AG04450 (cell line): Measurements from ENCODE around the gene PRSS27. TPM values are rescaled to one million over a fixed set of nuclear protein-coding genes. Genes with fewer than 3 reads are reported as not detected.
A peak's percentile ranks its signal among the peaks of the same experiment; 100 is the strongest.
"Not testable (repeated sequence)": the region's sequence is repeated elsewhere in the genome, so short reads cannot be mapped to it uniquely, and the experiment has no call there.

Experiments used
- CTCF ChIA-PET: fragments of 300-600, 350-600 bp; formaldehyde crosslinking; extraction: SDS; loops from one replicate; lab custom pipeline; 2022; ENCODE audit warnings: antibody characterized with exemption, inconsistent platforms; lab: Charles Lee
- POLR2A ChIA-PET: fragments of 350-600 bp; formaldehyde crosslinking; extraction: SDS; loops from one replicate; lab custom pipeline; 2021; ENCODE audit warnings: antibody characterized with exemption, inconsistent platforms; lab: Yijun Ruan, JAX
- DNase-seq: peaks from one replicate; pipeline ENCODE4 v3.0.0-alpha.2; 2011; ENCODE audit warnings: low read depth, low spot score
- H3K27ac ChIP-seq: one replicate; pipeline ENCODE4 v1.5.1; 2012; ENCODE audit warnings: low read depth, low read length, control low read depth
- H3K27me3 ChIP-seq: one replicate; pipeline ENCODE4 v1.6.0; 2012; ENCODE audit warnings: low read length; ENCODE audit not compliant: control insufficient read depth, insufficient read depth
- H3K4me3 ChIP-seq: 2 replicates; pipeline ENCODE4 v1.5.1; 2011; ENCODE audit warnings: mild to moderate bottlenecking, low read depth, low read length, control low read depth
- H3K9me3 ChIP-seq: 2 replicates; pipeline ENCODE4 v1.5.1; 2012; ENCODE audit warnings: low read length; ENCODE audit not compliant: control insufficient read depth, insufficient read depth
- CTCF ChIP-seq: IDR thresholded peaks from 2 replicates; pipeline ENCODE4 v1.5.1; 2011; ENCODE audit warnings: low read depth, low read length, control low read depth, inconsistent platforms
- polyA plus RNA-seq: library from polyadenylated mRNA; depleted of rRNA; stranded (reverse); fragments of >200 nt; gene quantifications from 2 replicates; pipeline ENCODE4 v1.2.3, GENCODE V29; 2011

PRSS27 gene
- polyA plus RNA-seq, 1 experiment = 0.32 TPM

- POLR2A ChIA-PET = no interaction called here
- Histone ChIP-seq H3K27ac (no peak overlapping the region), H3K27me3 (peaks cover 4% of the 10 kb centered on the region), H3K9me3 (no peaks in the 10 kb centered on the region; the same call in 1 of the 2 replicates), H3K4me3 (no peak overlapping the region)
- no peak for DNase-seq
- CTCF ChIA-PET = no interaction called here
- no peak for TF ChIP-seq CTCF
Measured at GRCh38 chr16:2724816-2725348, 4.9 kb upstream of the PRSS27 start.

- Histone ChIP-seq H3K27me3 (peaks cover 4% of the 10 kb centered on the region), H3K27ac (no peak overlapping the region), H3K9me3 (no peaks in the 10 kb centered on the region; the same call in 1 of the 2 replicates), H3K4me3 (no peak overlapping the region)
- no peak for TF ChIP-seq CTCF
- CTCF ChIA-PET = no interaction called here
- no peak for DNase-seq
- POLR2A ChIA-PET = no interaction called here
Measured at GRCh38 chr16:2724088-2724676, 4.2 kb upstream of the PRSS27 start.

GRCh38 chr16:2721634-2722173 is 1.7 kb upstream of the PRSS27 start:
- H3K27ac ChIP-seq, H3K9me3 ChIP-seq, POLR2A ChIA-PET, CTCF ChIA-PET, DNase-seq, H3K27me3 ChIP-seq: not testable (repeated sequence)
- H3K4me3 ChIP-seq = peak overlapping the region; percentile 61

GRCh38 chr16:2720719-2721633 is 952 bp upstream of the PRSS27 start:
- Histone ChIP-seq H3K27me3 (peaks cover 4% of the 10 kb centered on the region), H3K4me3 (peak overlapping the region; percentile 61), H3K9me3 (no peaks in the 10 kb centered on the region; the same call in 1 of the 2 replicates), H3K27ac (no peak overlapping the region)
- CTCF ChIA-PET = no interaction called here
- peak; percentile 44 for TF ChIP-seq CTCF
- POLR2A ChIA-PET = no interaction called here
- peak; percentile 42 for DNase-seq

- POLR2A ChIA-PET = no interaction called here
- H3K4me3 ChIP-seq = no peak overlapping the region
- no peak for DNase-seq
Measured at GRCh38 chr16:2719328-2720063, 528 bp downstream of the PRSS27 start.

More at GRCh38 chr16:2719328-2720063, 528 bp downstream of the PRSS27 start:
- CTCF ChIA-PET = interaction anchor here (0.6 kb wide), 1 partner anchor 337 kb away, joined by 4 read pairs; no protein-coding TSS in a partner anchor
- Histone ChIP-seq H3K9me3 (no peaks in the 10 kb centered on the region), H3K27me3 (peaks cover 2% of the 10 kb centered on the region), H3K27ac (no peak overlapping the region)
- no peak for TF ChIP-seq CTCF
